ENCODE results near the gene IPO8.
A peak's percentile ranks its signal among the peaks of the same experiment; 100 is the strongest.

The IPO8 gene

DNA sequence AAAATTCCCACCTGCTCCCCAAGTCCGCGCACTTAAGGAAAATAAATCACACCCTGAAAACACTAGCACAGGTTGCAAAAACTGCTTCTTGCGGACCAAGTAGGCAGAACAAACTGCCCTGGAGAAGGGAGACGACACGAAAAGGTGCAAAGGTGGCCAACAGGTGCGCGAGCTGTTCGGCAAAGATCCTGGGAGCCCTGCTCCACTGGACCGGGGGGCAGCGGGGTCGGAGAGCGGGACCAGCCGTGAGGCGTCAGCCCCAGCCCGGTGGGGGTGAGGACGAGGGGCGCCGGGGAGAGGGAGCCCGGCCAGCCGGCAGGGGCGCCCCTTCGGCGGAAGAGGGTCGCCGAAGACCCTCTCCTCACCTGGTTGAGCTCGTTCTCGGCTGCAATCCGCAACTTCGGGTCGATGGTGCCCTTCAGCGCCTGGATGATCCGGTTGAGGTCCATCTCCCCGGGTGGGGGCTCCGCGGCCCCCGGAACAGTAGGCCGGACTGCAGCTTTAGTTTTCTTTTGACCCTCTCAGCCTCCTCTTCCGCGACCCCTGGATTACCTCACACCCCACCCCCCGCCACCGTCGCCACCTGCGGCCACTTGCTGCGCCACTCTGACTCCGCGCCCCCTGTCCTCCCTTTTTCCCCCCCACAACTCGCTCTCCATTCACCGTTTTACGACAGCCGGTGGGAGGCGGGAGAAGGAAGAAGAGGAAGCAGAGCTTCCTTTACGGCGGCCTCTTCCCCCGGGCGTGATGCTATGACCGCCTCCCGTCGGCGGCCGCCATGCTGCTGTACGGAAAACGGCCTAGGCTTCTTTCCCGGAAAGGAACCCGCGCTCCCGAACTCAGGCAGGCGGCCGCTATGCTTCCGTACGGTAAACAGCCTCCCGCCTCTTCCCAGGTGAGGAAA is at the start of gene IPO8:
IPO8 (minus strand) TSS at position 671 of the 904 bp plus-strand sequence; CDS start at position 449, 222 bp downstream.
- DNase-seq = peak; percentile 89

- no peak for DNase-seq
Measured at GRCh38 chr12:30744321-30744720, 48.7 kb upstream of the IPO8 start.

DNA sequence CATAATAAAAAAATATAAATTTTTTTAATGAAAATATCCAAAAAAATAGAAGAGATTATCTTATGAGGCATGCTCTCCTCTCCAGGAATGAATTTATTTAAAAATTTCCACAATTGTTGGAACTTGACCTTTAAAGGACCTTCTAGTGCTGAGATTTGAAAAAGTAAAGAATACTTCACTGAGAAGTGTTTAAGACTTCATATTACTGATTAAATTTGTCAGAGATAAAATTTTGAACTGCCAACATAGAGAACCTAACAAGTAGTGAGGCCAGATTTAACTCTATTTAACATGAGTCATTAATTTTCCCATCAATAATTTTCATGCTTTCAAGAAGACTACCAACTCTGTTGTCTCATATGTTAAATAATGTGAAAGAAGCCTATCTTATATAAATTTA is 44.6 kb upstream of the IPO8 start:
- no peak for DNase-seq

DNA sequence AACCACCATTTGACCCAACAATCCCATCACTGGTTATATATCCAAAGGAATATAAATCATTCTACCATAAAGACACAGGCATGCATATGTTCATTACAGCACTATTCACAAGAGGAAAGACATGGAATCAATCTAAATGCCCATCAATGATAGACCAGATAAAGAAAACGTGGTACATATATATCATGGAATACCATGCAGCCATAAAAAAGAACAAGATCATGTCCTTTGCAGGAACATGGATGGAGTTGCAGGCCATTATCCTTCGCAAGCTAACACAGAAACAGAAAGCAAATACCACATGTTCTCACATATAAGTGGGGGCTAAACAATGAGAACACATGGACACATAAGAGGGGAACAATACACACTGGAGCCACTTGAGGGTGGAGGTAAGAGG is 43.4 kb upstream of the IPO8 start:
- DNase-seq = no peak

DNA sequence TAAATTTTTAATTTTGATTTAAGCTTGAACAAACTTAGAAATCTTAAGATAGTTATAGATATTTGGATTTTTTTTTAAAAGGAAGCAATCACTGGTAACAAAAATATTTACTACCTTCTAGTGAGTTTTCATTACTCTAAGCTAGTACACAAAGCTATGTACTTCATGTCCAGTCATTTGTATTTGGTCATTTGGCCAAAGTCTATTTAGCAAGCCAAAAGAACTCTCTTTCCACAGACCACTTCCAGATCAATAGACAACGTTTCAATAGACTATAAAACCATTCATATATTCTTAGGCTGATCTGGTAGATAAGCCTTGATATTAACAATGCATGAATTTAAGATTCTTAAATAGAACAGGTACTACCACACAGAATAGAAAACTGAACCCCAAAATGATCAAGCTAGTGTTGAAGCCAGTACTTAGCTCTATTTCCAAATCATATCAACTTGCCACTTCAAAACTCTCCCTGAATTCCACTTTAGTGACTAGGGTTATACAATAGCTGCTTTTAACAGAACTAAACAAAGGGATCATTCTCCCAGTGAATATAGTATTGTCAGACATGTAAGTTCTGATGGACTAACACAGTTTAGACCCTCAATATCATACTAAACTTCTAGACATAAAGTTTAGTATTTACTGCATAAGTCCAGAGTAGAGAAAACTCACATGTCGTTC is 37.4 kb upstream of the IPO8 start:
- DNase-seq = no peak

GRCh38 chr12:30730011-30730410 is 34.3 kb upstream of the IPO8 start:
- DNase-seq = no peak

DNA sequence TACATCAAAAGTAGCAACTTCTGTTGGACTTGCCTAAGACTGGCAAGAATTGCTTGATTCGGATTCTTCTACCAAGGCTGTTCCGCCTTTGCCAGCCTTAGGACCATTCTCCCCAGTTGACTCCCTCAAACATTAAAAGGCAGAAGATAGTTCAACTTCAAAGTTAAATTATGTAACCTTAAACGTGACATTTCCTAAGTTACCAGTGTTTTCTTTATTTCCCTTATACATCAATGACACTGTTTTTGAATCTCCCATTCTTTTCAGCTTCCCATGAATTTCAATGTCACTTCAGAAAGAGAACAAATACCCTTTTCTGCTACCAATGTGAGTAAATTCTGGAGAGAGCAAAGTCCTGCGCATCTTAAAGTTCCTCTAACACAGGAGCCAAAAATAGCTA is 33.9 kb upstream of the IPO8 start:
- no peak for DNase-seq

- no peak for DNase-seq
Measured at GRCh38 chr12:30726647-30727046, 31.0 kb upstream of the IPO8 start.

DNA sequence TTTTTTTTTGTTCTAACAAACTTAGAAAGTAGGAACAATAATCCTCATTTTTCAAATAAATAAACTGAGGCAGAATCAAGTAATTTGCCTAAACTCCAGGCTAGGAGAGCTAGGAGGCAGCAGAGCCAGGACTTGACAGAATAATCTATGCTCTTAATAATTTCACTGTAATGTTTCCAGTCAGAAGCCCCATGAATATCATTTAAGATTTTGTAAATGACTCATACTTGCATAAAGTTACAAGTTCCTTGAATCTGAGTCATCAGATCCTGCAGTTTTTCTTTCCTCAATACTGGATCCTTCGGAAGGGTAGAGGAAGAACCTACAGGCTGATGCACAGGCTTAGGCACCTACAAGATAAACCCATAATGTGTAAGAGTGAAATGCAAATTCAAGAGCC is 30.1 kb upstream of the IPO8 start:
- DNase-seq = no peak

DNA sequence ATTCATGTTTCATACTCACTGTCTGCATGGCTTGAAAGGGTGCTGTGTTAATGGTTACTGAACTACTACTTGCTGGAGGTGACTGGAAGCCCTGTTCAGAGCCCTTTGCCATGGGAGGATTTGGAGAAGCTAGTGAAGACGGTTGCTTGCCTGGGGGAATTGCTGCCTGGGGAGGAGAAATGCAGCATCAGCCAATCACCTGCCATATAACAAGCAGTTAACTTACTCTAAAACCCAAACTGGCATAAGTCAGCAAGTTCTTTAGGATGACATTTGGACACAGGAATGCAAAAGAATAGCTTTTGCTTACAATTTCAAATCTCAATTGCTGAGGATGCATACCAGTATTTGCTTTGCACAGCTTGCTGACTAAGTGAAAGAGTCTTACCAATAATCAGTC is 23.4 kb upstream of the IPO8 start:
- DNase-seq = no peak

DNA sequence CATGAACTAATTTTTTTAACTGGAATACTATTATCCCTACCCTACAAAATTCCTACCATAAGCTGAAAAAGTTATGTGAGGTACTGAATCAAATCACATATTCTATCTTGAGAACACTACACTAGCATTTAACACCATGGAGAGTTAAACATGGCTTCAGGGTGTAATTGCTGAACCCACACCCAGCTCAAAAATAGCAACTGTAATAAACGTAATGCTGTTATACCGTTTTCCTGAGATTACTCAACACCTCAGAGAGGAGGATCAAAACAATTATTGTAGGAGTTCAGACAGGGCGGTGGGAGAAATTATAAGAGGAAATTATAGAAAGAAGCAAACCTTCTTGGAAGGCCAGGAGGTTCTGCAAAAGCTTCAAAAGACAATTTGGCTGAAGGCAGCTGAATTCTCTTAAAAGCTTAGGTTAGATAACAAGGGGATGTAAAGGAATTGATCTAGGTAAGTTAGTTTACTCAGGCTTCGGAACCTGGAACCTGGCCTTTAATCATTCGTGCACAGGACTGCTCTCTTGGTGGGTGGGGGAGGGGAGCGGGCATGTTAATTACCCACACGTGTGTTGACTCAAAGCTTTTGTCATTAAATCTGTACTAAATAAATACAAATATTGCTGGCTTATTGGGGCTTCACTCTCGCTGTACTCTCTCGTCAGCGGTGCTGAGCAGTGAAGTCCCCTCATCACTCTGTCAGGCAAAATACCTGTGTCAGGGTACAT is 12.1 kb upstream of the IPO8 start:
- DNase-seq = no peak

- no peak for DNase-seq
Measured at GRCh38 chr12:30706476-30706875, 10.8 kb upstream of the IPO8 start.

DNA sequence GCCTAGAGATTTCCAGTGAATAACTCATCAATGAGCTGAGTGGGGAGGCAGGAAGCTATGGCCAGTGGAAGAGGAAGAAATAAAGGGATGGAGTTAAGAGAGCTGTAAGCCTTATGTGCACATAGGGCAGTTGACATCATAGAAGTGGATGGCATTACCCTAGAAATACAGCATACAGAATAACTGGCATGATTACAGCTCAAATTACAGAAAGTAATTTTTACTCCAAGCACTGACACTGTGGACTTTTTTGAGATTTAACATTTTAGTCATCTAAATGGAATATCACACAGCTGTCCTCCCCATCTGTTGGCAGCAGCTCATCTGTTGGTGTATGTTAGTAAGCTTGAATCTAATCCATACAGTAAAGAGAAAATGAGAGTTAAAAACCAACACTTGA is 5.4 kb upstream of the IPO8 start:
- DNase-seq = no peak

GRCh38 chr12:30700216-30700900 is 4.7 kb upstream of the IPO8 start:
- no peak for DNase-seq

GRCh38 chr12:30698346-30698745 is 2.7 kb upstream of the IPO8 start:
- DNase-seq = no peak

- no peak for DNase-seq
Measured at GRCh38 chr12:30696943-30697342, 1.3 kb upstream of the IPO8 start.

GRCh38 chr12:30696486-30696885 is 817 bp upstream of the IPO8 start:
- DNase-seq = no peak

DNA sequence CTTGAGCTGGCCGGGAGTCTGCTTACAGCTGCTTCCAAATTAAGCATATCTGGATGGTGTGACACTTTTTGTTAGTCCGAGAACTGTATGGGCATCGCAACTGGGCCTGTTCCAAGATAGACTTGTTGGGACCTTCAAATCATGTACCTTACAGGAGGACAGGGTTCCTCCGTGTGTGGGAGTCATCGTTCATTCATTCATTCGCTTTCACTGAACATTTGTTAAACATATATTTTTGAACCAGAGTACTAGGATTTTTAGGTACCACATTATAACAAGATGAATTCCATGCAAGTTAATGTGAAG is 387 bp upstream of the IPO8 start:
- no peak for DNase-seq

GRCh38 chr12:30694412-30695198 is 1.1 kb downstream of the IPO8 start:
- DNase-seq = no peak

DNA sequence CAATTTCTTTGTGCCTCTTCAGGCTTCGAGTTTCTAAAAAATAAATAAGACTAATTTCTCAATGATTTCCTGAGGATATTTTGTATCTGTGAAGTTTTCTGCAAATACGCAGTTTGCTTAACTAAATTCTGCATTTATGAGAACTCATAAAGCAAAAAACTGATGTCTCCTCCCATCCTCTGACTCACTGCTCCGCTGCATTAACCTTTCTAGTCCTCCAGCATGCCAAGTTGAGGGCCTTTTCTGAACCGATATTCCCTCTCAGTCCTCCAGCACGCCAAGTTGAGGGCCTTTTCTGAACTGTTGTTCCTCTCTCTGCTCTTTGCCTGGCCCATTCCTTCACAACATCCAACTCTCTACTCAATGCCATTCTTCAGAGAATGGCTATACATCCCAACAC is 3.2 kb downstream of the IPO8 start:
- no peak for DNase-seq

DNA sequence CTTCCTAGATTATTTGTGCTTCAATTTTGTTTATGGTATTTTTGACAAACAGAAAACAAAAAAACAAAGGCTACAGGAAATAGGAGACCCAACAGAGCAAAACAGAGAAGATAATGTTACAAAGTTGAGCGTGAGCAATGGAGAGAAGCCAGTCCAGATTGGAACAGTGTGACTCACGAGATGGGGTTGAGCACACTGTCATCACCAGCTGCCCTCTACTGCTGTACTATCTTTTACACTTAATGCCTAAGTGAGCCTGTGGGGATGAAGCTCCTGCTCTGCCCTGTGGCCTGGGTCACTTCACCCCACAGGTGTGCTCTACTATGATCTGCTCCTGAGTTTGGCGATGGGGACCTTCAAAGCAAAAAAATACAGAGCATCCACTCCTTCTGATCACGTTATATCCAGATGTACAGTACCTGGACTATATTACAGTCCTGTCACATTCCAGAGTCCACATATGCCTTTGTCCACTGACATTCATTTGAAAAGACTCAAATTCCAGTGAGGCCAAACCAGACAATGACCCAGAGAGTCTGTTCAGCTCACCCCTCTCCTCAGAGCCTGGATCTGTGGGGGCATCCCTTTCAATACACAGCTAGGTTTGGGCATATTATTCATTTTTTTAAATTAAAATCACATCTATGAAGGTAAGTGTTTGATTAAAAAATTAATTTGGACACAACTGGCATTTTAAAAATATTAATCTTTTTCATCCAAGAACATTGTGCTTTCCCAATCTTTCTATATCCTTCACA is 4.4 kb downstream of the IPO8 start:
- no peak for DNase-seq

Measured in CD4-positive, alpha-beta T cell treated with Interleukin-15 for 1 hour (primary cell).